Measurements from ENCODE around the gene SLC27A2.

Gene SLC27A2

GRCh38 chr15:50251638-50252182 is 69.7 kb downstream of the SLC27A2 start:
- DNase-seq (ENCODE audit: low read depth): no peak
- TF ChIP-seq, protein P1, sequence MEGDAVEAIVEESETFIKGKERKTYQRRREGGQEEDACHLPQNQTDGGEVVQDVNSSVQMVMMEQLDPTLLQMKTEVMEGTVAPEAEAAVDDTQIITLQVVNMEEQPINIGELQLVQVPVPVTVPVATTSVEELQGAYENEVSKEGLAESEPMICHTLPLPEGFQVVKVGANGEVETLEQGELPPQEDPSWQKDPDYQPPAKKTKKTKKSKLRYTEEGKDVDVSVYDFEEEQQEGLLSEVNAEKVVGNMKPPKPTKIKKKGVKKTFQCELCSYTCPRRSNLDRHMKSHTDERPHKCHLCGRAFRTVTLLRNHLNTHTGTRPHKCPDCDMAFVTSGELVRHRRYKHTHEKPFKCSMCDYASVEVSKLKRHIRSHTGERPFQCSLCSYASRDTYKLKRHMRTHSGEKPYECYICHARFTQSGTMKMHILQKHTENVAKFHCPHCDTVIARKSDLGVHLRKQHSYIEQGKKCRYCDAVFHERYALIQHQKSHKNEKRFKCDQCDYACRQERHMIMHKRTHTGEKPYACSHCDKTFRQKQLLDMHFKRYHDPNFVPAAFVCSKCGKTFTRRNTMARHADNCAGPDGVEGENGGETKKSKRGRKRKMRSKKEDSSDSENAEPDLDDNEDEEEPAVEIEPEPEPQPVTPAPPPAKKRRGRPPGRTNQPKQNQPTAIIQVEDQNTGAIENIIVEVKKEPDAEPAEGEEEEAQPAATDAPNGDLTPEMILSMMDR (IDR thresholded peaks at IDR 0.05; ENCODE audit: insufficient read depth, low read depth, low read length, missing control alignments): no peak

GRCh38 chr15:50252556-50252955 is 70.6 kb downstream of the SLC27A2 start:
- TF ChIP-seq, protein P1 (IDR thresholded peaks at IDR 0.05; ENCODE audit: insufficient read depth, low read depth, low read length, missing control alignments): no peak
- H3K4me3 ChIP-seq (ENCODE audit: low read length): no peak overlapping the region
- no peak for DNase-seq (ENCODE audit: low read depth)

More at GRCh38 chr15:50251638-50252182, 69.7 kb downstream of the SLC27A2 start:
- no peak overlapping the region for H3K4me3 ChIP-seq (ENCODE audit: low read length)

DNA sequence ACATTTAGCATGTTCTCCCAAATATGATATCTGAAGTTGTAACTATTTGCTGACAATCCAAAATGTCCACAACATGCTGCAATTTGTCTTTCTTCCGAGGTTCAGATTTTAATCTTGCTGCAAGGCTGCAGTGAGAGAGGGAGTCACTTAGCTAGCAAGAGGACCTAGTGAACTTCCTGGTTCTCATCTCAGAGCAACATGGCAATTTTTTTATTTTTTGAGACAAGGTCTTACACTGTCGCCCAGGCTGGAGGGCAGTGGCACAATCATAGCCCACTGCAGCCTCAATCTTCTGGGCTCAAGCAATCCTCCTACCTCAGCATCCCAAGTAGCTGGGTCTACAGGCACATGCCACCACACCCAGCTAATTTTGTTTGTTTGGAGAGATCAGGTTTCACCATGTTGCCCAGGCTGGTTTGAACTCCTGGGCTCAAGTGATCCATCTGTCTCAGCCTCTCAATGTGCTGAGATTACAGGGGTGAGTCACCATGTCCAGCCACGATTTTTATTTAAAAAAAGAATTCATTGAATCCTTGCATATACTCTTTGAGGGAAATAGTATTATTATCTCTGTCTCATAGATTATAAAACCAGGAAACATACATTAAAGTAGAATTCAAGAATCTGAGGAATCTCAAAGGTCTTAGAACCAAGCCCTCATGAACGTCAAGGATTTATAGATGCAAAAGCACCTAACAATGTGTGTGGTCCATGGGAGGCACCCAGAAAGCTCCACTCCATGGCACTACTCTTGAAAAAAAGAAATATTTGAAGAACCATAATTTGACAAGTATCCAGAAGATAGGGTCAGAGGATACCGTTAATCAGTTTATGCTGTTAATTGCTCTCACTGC is 74.4 kb downstream of the SLC27A2 start:
- peak; percentile 73 for DNase-seq (ENCODE audit: low read depth)
- H3K4me3 ChIP-seq (ENCODE audit: low read length): no peak overlapping the region
- TF ChIP-seq, protein P1 (IDR thresholded peaks at IDR 0.05; ENCODE audit: insufficient read depth, low read depth, low read length, missing control alignments): no peak

DNA sequence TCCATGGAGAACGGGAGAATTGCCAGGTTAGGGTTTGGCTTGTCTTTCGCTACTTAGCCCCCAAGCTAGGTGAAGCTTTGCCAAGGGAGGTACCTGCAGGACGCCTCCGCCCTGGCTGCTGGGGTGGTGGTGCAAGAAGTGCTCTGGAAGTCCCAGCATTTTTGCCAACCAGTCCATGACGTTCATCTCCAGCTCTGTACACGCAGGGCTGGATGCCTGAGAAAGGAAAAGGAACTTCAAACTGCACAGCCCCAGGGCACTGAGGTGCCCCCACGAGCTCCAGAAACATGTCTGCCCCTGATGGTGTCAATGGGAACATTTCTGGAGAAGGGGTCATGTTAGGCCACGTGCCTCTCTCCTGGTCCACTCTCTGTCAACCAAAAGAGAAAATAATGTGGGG is 75.3 kb downstream of the SLC27A2 start:
- DNase-seq (ENCODE audit: low read depth): no peak
- H3K4me3 ChIP-seq (ENCODE audit: low read length): no peak overlapping the region
- TF ChIP-seq, protein P1 (IDR thresholded peaks at IDR 0.05; ENCODE audit: insufficient read depth, low read depth, low read length, missing control alignments): no peak

DNA sequence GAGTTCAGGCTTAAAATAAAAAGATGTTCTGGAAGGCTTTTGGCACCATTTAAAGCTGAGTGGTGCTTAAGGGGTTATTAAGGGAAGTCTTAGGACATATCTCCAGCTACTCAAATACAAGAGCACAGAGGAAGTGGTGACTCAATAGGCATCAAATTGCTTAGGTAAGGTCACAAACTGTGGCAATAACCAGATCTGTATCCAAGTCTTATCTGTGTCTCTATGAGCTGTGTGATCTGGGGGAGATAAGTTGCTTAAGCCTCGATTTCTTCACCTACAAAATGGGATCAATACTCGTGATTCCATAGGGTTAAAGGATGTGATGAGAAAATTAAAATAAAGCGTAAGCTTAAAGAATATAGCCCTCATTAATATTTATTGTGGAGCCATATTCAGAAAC is 75.9 kb downstream of the SLC27A2 start:
- no peak overlapping the region for H3K4me3 ChIP-seq (ENCODE audit: low read length)
- TF ChIP-seq, protein P1 (IDR thresholded peaks at IDR 0.05; ENCODE audit: insufficient read depth, low read depth, low read length, missing control alignments): no peak
- DNase-seq (ENCODE audit: low read depth): peak; percentile 73

- DNase-seq (ENCODE audit: low read depth): no peak
- TF ChIP-seq, protein P1 (IDR thresholded peaks at IDR 0.05; ENCODE audit: insufficient read depth, low read depth, low read length, missing control alignments): no peak
- no peak overlapping the region for H3K4me3 ChIP-seq (ENCODE audit: low read length)
Observed at GRCh38 chr15:50259276-50259675, 77.3 kb downstream of the SLC27A2 start.
